Lower leg skin (tissue), 3 donors: ENCODE results near the gene OSCP1.
A peak's percentile ranks its signal among the peaks of the same experiment; 100 is the strongest.

Experiments
- CTCF ChIP-seq, 3 donors: fragments of 450-650 bp; IDR thresholded peaks; one replicate each; pipeline ENCODE4 v1.5.1; 2016; ENCODE audit warnings: antibody characterized with exemption in 3 of 3, mild to moderate bottlenecking in 3 of 3, moderate library complexity in 2 of 3
- POLR2A ChIP-seq, 2 donors: fragments of 450-650 bp; IDR thresholded peaks; one replicate each; pipeline ENCODE4 v1.6.1; 2016 to 2017; ENCODE audit warnings: antibody characterized with exemption in 2 of 2, mild to moderate bottlenecking in 1 of 2, moderate library complexity in 1 of 2

GRCh38 chr1:36369061-36369861 lies 81.0 kb downstream of the OSCP1 start:
- peak in 1 of 3 donors; percentile 71 for TF ChIP-seq CTCF (IDR thresholded peaks at IDR 0.05)
- no peak for TF ChIP-seq POLR2A (IDR thresholded peaks at IDR 0.05)
